Fibroblast of lung (primary cell): ENCODE measurements around the gene SLC22A9. TPM values are rescaled to one million over a fixed set of nuclear protein-coding genes. Genes with fewer than 3 reads are reported as not detected.

Experiments
- DNase-seq, 2 donors: peaks; one replicate each; pipeline versions ENCODE4 v3.0.0 to v3.0.0-alpha.2; 2010; ENCODE audit warnings: low read depth in 2 of 2
- H2AFZ ChIP-seq: 2 replicates; pipeline ENCODE4 v1.5.1; 2012; ENCODE audit warnings: low read length, control low read depth, inconsistent platforms
- H3K27ac ChIP-seq: 2 replicates; pipeline ENCODE4 v1.5.1; 2011; ENCODE audit warnings: low read length, control low read depth; ENCODE audit not compliant: insufficient read depth
- H3K27me3 ChIP-seq: 2 replicates; pipeline ENCODE4 v1.5.1; 2011; ENCODE audit warnings: mild to moderate bottlenecking, low read length; ENCODE audit not compliant: control insufficient read depth, insufficient read depth
- H3K36me3 ChIP-seq: 2 replicates; pipeline ENCODE4 v1.5.1; 2011; ENCODE audit warnings: low read length; ENCODE audit not compliant: control insufficient read depth, insufficient read depth
- H3K4me1 ChIP-seq: 2 replicates; pipeline ENCODE4 v1.5.1; 2011; ENCODE audit warnings: low read length; ENCODE audit not compliant: control insufficient read depth, insufficient read depth; ENCODE audit errors: extremely low read depth
- H3K4me2 ChIP-seq: 2 replicates; pipeline ENCODE4 v1.5.1; 2011; ENCODE audit warnings: low read length, control low read depth; ENCODE audit not compliant: insufficient read depth; ENCODE audit errors: extremely low read depth
- H3K4me3 ChIP-seq, 4 experiments: fragments of 200-600 bp in 1 of 4; sonication (generic) in 1 of 4; replicated peaks in 1 of 4; 2 replicates each; pipeline ENCODE4 v1.5.1; 2011 to 2016; ENCODE audit warnings: low read length in 4 of 4, low read depth in 3 of 4, mild to moderate bottlenecking in 3 of 4, control low read depth in 2 of 4, inconsistent platforms in 1 of 4, mixed read lengths in 1 of 4; ENCODE audit not compliant: insufficient read depth in 1 of 4; ENCODE audit errors: control extremely low read depth in 1 of 4
- H3K79me2 ChIP-seq: 2 replicates; pipeline ENCODE4 v1.5.1; 2012; ENCODE audit warnings: mild to moderate bottlenecking, low read length, inconsistent platforms; ENCODE audit not compliant: control insufficient read depth, insufficient read depth
- H3K9ac ChIP-seq: 2 replicates; pipeline ENCODE4 v1.5.1; 2011; ENCODE audit warnings: mild to moderate bottlenecking, low read length, control low read depth; ENCODE audit not compliant: insufficient read depth
- H3K9me3 ChIP-seq: 2 replicates; pipeline ENCODE4 v1.5.1; 2012; ENCODE audit warnings: low read depth, low read length; ENCODE audit not compliant: control insufficient read depth, insufficient read depth
- H4K20me1 ChIP-seq: 2 replicates; pipeline ENCODE4 v1.5.1; 2011; ENCODE audit warnings: low read length; ENCODE audit not compliant: control insufficient read depth, insufficient read depth; ENCODE audit errors: extremely low read depth
- CTCF ChIP-seq, 2 donors: IDR thresholded peaks in 1 of 2; conservative IDR thresholded peaks in 1 of 2; 1 replicate in 1 of 2; 2 replicates in 1 of 2; pipeline ENCODE4 v1.5.1; 2011 to 2012; ENCODE audit warnings: low read length in 2 of 2, control low read depth in 1 of 2, inconsistent platforms in 1 of 2, low read depth in 1 of 2, mild to moderate bottlenecking in 1 of 2
- EZH2 ChIP-seq: IDR thresholded peaks from 2 replicates; pipeline ENCODE4 v1.5.1; 2012; ENCODE audit warnings: low read length, control low read depth, mild to moderate bottlenecking; ENCODE audit errors: missing control alignments
- polyA plus RNA-seq, 2 donors: library from polyadenylated mRNA; depleted of rRNA in 1 of 2; stranded (reverse) in 1 of 2; unstranded in 1 of 2; fragments of >200 nt; gene quantifications; 2 replicates each; pipeline ENCODE4 v1.2.1, GENCODE V29; 2011 to 2012; ENCODE audit warnings: missing spikeins in 1 of 2
- total RNA-seq: library from RNA; depleted of rRNA; stranded (reverse); fragments of >200 nt; gene quantifications from 2 replicates; pipeline ENCODE4 v1.2.1, GENCODE V29; 2014

SLC22A9 gene
- total and polyA plus RNA-seq, 2 donors (not counting 1 experiment from before 2014, with no cell fraction given), result not detected

GRCh38 chr11:63443714-63444113 is 74.1 kb downstream of the SLC22A9 start:
- Histone ChIP-seq H3K9me3 (no peaks in the 10 kb centered on the region), H3K4me3 (no peak overlapping the region), H3K79me2 (no peaks in the 10 kb centered on the region), H3K9ac (no peak overlapping the region), H3K27me3 (no peaks in the 10 kb centered on the region), H4K20me1 (no peaks in the 10 kb centered on the region), H2AFZ (no peak overlapping the region), H3K4me1 (no peaks in the 10 kb centered on the region), H3K4me2 (no peak overlapping the region), H3K27ac (no peak overlapping the region), H3K36me3 (no peaks in the 10 kb centered on the region)
- no peak for DNase-seq
- TF ChIP-seq CTCF (conservative IDR thresholded peaks at IDR 0.05 in 1 of 2, IDR thresholded peaks at IDR 0.05 in 1 of 2; ENCODE audit: low read depth in 1 of 2, low read length in 2 of 2) (no peak), EZH2 (no peak)

- TF ChIP-seq EZH2 (no peak), CTCF (conservative IDR thresholded peaks at IDR 0.05 in 1 of 2, IDR thresholded peaks at IDR 0.05 in 1 of 2; ENCODE audit: low read depth in 1 of 2, low read length in 2 of 2) (no peak)
- no peaks in the 10 kb centered on the region for H3K4me1 ChIP-seq
- H3K36me3 ChIP-seq, result no peaks in the 10 kb centered on the region
- H3K79me2 ChIP-seq, result no peaks in the 10 kb centered on the region
- H3K4me3 ChIP-seq, result no peak overlapping the region
- no peaks in the 10 kb centered on the region for H3K9me3 ChIP-seq
- H3K9ac ChIP-seq, result no peak overlapping the region
- no peak overlapping the region for H2AFZ ChIP-seq
- no peak overlapping the region for H3K27ac ChIP-seq
- no peak overlapping the region for H3K4me2 ChIP-seq
- no peaks in the 10 kb centered on the region for H4K20me1 ChIP-seq
- no peaks in the 10 kb centered on the region for H3K27me3 ChIP-seq
- DNase-seq, result no peak
Measured at GRCh38 chr11:63444160-63444559, 74.6 kb downstream of the SLC22A9 start.

- Histone ChIP-seq H3K36me3 (no peaks in the 10 kb centered on the region), H3K4me1 (no peaks in the 10 kb centered on the region), H3K27ac (no peak overlapping the region), H3K4me2 (no peak overlapping the region), H4K20me1 (no peaks in the 10 kb centered on the region), H3K27me3 (no peaks in the 10 kb centered on the region), H3K9ac (no peak overlapping the region), H3K4me3 (no peak overlapping the region), H3K79me2 (no peaks in the 10 kb centered on the region), H2AFZ (no peak overlapping the region), H3K9me3 (no peaks in the 10 kb centered on the region)
- TF ChIP-seq EZH2 (no peak), CTCF (conservative IDR thresholded peaks at IDR 0.05 in 1 of 2, IDR thresholded peaks at IDR 0.05 in 1 of 2; ENCODE audit: low read depth in 1 of 2, low read length in 2 of 2) (no peak)
- no peak for DNase-seq
Measured at GRCh38 chr11:63445118-63445517, 75.5 kb downstream of the SLC22A9 start.
